ENCODE measurements around the gene C3orf52. TPM values are rescaled to one million over a fixed set of nuclear protein-coding genes. Genes with fewer than 3 reads are reported as not detected.

C3orf52 gene
- total and polyA plus RNA-seq, 2 experiments from 2014 or later = 8.1 to 16.6 TPM

GRCh38 chr3:112043621-112044201, 42.5 kb upstream of the C3orf52 start:
- Histone ChIP-seq H3K4me2 (no peak overlapping the region), H4K20me1 (replicated peaks; ENCODE audit: insufficient read depth) (no peaks in the 10 kb centered on the region), H3K9me2 (ENCODE audit: insufficient read depth) (no peaks in the 10 kb centered on the region; the same call in 1 of the 2 replicates), H3K4me3 (no peak overlapping the region), H3K79me2 (replicated peaks; ENCODE audit: insufficient read depth) (no peaks in the 10 kb centered on the region), H3F3A (replicated peaks; ENCODE audit: low read depth) (no peaks in the 10 kb centered on the region; the same call in 1 of the 2 replicates), H3K27me3 (ENCODE audit: insufficient read depth) (no peaks in the 10 kb centered on the region), H2AFZ (no peak overlapping the region; the same call in 1 of the 2 replicates), H3K27ac (ENCODE audit: low read depth) (no peak overlapping the region), H3K36me3 (ENCODE audit: insufficient read depth) (no peaks in the 10 kb centered on the region), H3K4me1 (ENCODE audit: insufficient read depth) (peaks cover 18% of the 10 kb centered on the region)
- TF ChIP-seq CTCF (conservative IDR thresholded peaks at IDR 0.05; ENCODE audit: low read depth in 2 of 2) (peak; percentile 90 to 95), STAT1 (IDR thresholded peaks at IDR 0.05; ENCODE audit: unreplicated experiment) (no peak), CREB1 (CRISPR knock-in tag; IDR thresholded peaks at IDR 0.05; ENCODE audit: low read depth) (0 out of 2 replicates have a peak, but pooled peaks have one; percentile 12), ZNF462 (CRISPR knock-in tag; IDR thresholded peaks at IDR 0.05) (no peak)
- TF ChIP-seq, protein P1, sequence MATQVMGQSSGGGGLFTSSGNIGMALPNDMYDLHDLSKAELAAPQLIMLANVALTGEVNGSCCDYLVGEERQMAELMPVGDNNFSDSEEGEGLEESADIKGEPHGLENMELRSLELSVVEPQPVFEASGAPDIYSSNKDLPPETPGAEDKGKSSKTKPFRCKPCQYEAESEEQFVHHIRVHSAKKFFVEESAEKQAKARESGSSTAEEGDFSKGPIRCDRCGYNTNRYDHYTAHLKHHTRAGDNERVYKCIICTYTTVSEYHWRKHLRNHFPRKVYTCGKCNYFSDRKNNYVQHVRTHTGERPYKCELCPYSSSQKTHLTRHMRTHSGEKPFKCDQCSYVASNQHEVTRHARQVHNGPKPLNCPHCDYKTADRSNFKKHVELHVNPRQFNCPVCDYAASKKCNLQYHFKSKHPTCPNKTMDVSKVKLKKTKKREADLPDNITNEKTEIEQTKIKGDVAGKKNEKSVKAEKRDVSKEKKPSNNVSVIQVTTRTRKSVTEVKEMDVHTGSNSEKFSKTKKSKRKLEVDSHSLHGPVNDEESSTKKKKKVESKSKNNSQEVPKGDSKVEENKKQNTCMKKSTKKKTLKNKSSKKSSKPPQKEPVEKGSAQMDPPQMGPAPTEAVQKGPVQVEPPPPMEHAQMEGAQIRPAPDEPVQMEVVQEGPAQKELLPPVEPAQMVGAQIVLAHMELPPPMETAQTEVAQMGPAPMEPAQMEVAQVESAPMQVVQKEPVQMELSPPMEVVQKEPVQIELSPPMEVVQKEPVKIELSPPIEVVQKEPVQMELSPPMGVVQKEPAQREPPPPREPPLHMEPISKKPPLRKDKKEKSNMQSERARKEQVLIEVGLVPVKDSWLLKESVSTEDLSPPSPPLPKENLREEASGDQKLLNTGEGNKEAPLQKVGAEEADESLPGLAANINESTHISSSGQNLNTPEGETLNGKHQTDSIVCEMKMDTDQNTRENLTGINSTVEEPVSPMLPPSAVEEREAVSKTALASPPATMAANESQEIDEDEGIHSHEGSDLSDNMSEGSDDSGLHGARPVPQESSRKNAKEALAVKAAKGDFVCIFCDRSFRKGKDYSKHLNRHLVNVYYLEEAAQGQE (IDR thresholded peaks at IDR 0.05; ENCODE audit: unreplicated experiment) = no peak
- DNase-seq (ENCODE audit: low spot score) = peak; percentile 83
- H3K9me3 Mint-ChIP-seq = peaks cover 2% of the 10 kb centered on the region; the same call in 1 of the 3 replicates
- H3K4me3 Mint-ChIP-seq = no peak overlapping the region
- peak; percentile 95 for ATAC-seq
- no peaks in the 10 kb centered on the region for H3K27me3 Mint-ChIP-seq (ENCODE audit: insufficient read depth, low read depth, poor library complexity)
- H3K27ac Mint-ChIP-seq = no peak overlapping the region
- H3K4me1 Mint-ChIP-seq = peaks cover 29% of the 10 kb centered on the region
- H3K36me3 Mint-ChIP-seq (ENCODE audit: low read depth) = peaks cover 3% of the 10 kb centered on the region; the same call in 2 of the 3 replicates

Data from GM23338 (cell line).